HG03460 (cell line): ENCODE measurements around the gene GABARAPL1.
"Not testable (repeated sequence)": the region's sequence is repeated elsewhere in the genome, so short reads cannot be mapped to it uniquely, and the experiment has no call there.

Experiments used
- ATAC-seq: cut with Tn5 transposase; IDR thresholded peaks from one replicate; pipeline ENCODE4 v1.9.1; 2021; ENCODE audit not compliant: unreplicated experiment

Gene GABARAPL1

GRCh38 chr12:10212739-10213131 lies at the start of gene GABARAPL1:
GABARAPL1 (plus strand) TSS chr12:10212877; CDS start chr12:10213130, 253 bp downstream.
- peak; percentile 64 for ATAC-seq

- no peak for ATAC-seq
Measured at GRCh38 chr12:10163084-10163483, 49.6 kb upstream of the GABARAPL1 start.

GRCh38 chr12:10165421-10165820 lies 47.3 kb upstream of the GABARAPL1 start:
- no peak for ATAC-seq

GRCh38 chr12:10167599-10167998 lies 45.1 kb upstream of the GABARAPL1 start:
- ATAC-seq: no peak

- no peak for ATAC-seq
Measured at GRCh38 chr12:10169104-10169503, 43.6 kb upstream of the GABARAPL1 start.

GRCh38 chr12:10170216-10170615 lies 42.5 kb upstream of the GABARAPL1 start:
- ATAC-seq: no peak

GRCh38 chr12:10171973-10172728 lies 40.5 kb upstream of the GABARAPL1 start, which contains the start of gene OLR1:
OLR1 (minus strand) TSS chr12:10172132; CDS start chr12:10172077, 55 bp downstream.
- ATAC-seq: no peak

GRCh38 chr12:10174986-10175614 lies 37.6 kb upstream of the GABARAPL1 start:
- ATAC-seq: no peak

GRCh38 chr12:10175846-10176636 lies 36.6 kb upstream of the GABARAPL1 start:
- ATAC-seq: no peak

- no peak for ATAC-seq
Measured at GRCh38 chr12:10178821-10179220, 33.9 kb upstream of the GABARAPL1 start, which contains the start of gene TMEM52B. TMEM52B (plus strand) TSS chr12:10179032; CDS start chr12:10179575, 543 bp downstream.

- no peak for ATAC-seq
Measured at GRCh38 chr12:10179776-10180181, 32.9 kb upstream of the GABARAPL1 start.

- no peak for ATAC-seq
Measured at GRCh38 chr12:10182354-10183049, 30.2 kb upstream of the GABARAPL1 start.

GRCh38 chr12:10184261-10184843 lies 28.3 kb upstream of the GABARAPL1 start:
- ATAC-seq: no peak

- ATAC-seq: no peak
Measured at GRCh38 chr12:10186299-10186698, 26.4 kb upstream of the GABARAPL1 start.

GRCh38 chr12:10186958-10187357 lies 25.7 kb upstream of the GABARAPL1 start:
- not testable (repeated sequence) for ATAC-seq

GRCh38 chr12:10189653-10190052 lies 23.0 kb upstream of the GABARAPL1 start:
- no peak for ATAC-seq

- ATAC-seq: peak; percentile 80
Measured at GRCh38 chr12:10190558-10191388, 21.9 kb upstream of the GABARAPL1 start.

- ATAC-seq: no peak
Measured at GRCh38 chr12:10191865-10192264, 20.8 kb upstream of the GABARAPL1 start.

GRCh38 chr12:10194160-10194670 lies 18.5 kb upstream of the GABARAPL1 start:
- no peak for ATAC-seq
